Natural killer cell treated with Interleukin-12 subunit alpha and Interleukin-12 subunit beta and Interleukin-15 and Interleukin-18, amount 100 ng/mL, for 72 hours (primary cell): ENCODE data around the gene GALK2. TPM values are rescaled to one million over a fixed set of nuclear protein-coding genes. Genes with fewer than 3 reads are reported as not detected.
A peak's percentile ranks its signal among the peaks of the same experiment; 100 is the strongest.

Experiments used
- ATAC-seq, 2 donors: fragments of 150-1000 bp; cut with Tn5 transposase in 1 of 2; sonication (Bioruptor Pico), chemical (Tn5 transposase) in 1 of 2; 2 replicates each; pipeline ENCODE4 v1.10.0; 2021
- DNase-seq: peaks from one replicate; pipeline ENCODE4 v3.0.0; 2022; ENCODE audit warnings: low spot score
- H3K27ac Mint-ChIP-seq, 2 donors: 1 replicate in 1 of 2; 2 replicates in 1 of 2; pipeline ENCODE4 v1.8.0; 2022; ENCODE audit warnings: mixed read lengths in 2 of 2, mild to moderate bottlenecking in 1 of 2, moderate library complexity in 1 of 2
- H3K27me3 Mint-ChIP-seq, 2 donors: 1 replicate in 1 of 2; 2 replicates in 1 of 2; pipeline ENCODE4 v1.8.0; 2022; ENCODE audit warnings: mixed read lengths in 2 of 2
- H3K36me3 Mint-ChIP-seq: one replicate; pipeline ENCODE4 v1.8.0; 2022; ENCODE audit warnings: mixed read lengths
- H3K4me1 Mint-ChIP-seq, 2 donors: 1 replicate in 1 of 2; 2 replicates in 1 of 2; pipeline ENCODE4 v1.8.0; 2022; ENCODE audit warnings: low read depth in 2 of 2, mixed read lengths in 2 of 2, mild to moderate bottlenecking in 1 of 2
- H3K4me3 Mint-ChIP-seq: one replicate; pipeline ENCODE4 v1.8.0; 2022; ENCODE audit warnings: mixed read lengths
- H3K9me3 Mint-ChIP-seq: 2 replicates; pipeline ENCODE4 v1.8.0; 2022; ENCODE audit warnings: mixed read lengths
- total RNA-seq, 2 donors: library from RNA; stranded (reverse); gene quantifications; one replicate each; pipeline ENCODE4 v1.2.3, GENCODE V29; 2022

The GALK2 gene
- total RNA-seq, 2 donors from 2014 or later: 27.6 to 37.0 TPM

DNA sequence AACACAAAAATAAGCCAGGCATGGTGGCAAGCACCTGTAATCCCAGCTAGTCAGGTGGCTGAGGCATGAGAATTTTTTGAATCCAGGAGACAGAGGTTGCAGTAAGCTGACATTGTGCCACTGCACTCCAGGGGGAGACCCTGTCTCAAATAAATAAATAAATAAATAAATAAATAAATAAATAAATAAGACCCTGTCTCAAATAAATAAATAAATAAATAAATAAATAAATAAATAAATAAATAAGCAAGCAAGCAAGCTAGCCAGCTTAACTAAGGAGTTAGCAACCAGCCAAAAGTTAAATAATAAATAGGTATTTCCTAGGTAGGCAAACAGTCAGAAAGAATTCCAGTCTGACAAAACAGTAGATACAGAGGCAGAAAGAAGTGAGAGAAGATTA, 123.9 kb downstream of the GALK2 start:
- DNase-seq (no peak), ATAC-seq (no peak)
- Mint-ChIP-seq H3K27me3 (no peaks in the 10 kb centered on the region), H3K27ac (no peak overlapping the region), H3K4me1 (peaks cover 9 to 13% of the 10 kb centered on the region in 2 donors), H3K4me3 (no peak overlapping the region), H3K36me3 (peaks cover 28% of the 10 kb centered on the region), H3K9me3 (no peaks in the 10 kb centered on the region)

DNA sequence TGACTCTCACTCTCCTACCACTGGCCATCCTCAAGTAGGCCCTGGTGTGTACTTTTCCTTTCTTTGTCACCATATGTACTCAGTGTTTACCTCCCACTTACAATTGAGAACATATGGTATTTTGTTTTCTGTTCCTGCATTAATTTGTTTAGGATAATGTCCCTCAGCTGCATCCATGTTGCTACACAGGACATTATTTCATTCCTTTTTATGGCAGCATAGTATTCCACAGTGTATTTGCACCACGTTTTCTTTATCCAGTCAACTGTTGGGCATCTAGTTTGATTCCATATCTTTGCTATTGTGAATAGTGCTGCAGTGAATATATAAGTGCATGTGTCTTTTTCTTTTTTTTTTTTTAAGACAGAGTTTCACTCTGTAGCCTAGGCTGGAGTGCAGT, 126.2 kb downstream of the GALK2 start:
- ATAC-seq: no peak
- H3K27me3 Mint-ChIP-seq: no peaks in the 10 kb centered on the region
- peaks cover 37% of the 10 kb centered on the region for H3K36me3 Mint-ChIP-seq
- peak overlapping the region in 1 of 2 donors; percentile 15 for H3K27ac Mint-ChIP-seq
- H3K9me3 Mint-ChIP-seq: no peaks in the 10 kb centered on the region
- no peak overlapping the region for H3K4me3 Mint-ChIP-seq
- no peak for DNase-seq
- H3K4me1 Mint-ChIP-seq: peaks cover 25 to 27% of the 10 kb centered on the region in 2 donors

DNA sequence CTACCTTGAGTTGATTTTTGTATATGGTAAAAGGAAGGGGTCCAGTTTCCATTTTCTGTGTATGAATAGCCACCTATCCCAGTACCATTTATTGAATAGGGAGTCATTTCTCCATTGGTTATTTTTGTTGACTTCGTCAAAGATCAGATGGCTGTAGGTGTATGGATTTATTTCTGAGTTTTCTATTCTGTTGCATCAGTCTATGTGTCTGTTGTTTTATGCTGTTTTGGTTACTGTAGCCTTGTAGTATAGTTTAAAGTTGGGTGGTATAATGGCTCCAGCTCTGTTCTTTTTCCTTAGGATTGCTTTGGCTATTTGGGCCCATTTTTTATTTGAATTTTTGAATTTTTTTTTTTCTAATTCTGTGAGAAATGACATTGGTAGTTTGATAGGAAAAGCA, 127.5 kb downstream of the GALK2 start:
- H3K4me3 Mint-ChIP-seq: no peak overlapping the region
- H3K27me3 Mint-ChIP-seq: no peaks in the 10 kb centered on the region
- H3K9me3 Mint-ChIP-seq: no peaks in the 10 kb centered on the region
- H3K36me3 Mint-ChIP-seq: peaks cover 37% of the 10 kb centered on the region
- peaks cover 25 to 27% of the 10 kb centered on the region in 2 donors for H3K4me1 Mint-ChIP-seq
- no peak for ATAC-seq
- no peak for DNase-seq
- H3K27ac Mint-ChIP-seq: no peak overlapping the region

DNA sequence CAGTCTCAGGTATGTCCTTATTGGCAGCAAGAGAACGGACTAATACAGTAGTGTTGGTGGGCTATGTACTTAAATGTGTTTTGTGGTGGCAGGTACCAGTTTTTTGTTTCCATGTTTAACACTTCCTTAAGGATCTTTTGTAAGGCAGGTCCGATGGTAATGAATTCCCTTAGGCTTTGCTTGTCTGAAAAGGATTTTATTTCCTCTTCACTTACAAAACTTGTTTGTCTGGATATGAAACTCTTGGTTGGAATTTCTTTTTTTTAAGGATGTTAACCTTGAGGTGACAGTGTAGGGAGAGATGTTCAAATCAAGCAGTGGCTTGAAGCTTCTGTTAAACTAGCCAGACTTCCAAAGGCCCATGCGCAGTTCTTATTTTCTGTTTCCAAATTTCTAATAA, 130.8 kb downstream of the GALK2 start:
- H3K36me3 Mint-ChIP-seq: peaks cover 39% of the 10 kb centered on the region
- H3K27me3 Mint-ChIP-seq: no peaks in the 10 kb centered on the region
- no peaks in the 10 kb centered on the region for H3K9me3 Mint-ChIP-seq
- peaks cover 25 to 27% of the 10 kb centered on the region in 2 donors for H3K4me1 Mint-ChIP-seq
- no peak for ATAC-seq
- DNase-seq: no peak
- no peak overlapping the region for H3K4me3 Mint-ChIP-seq
- H3K27ac Mint-ChIP-seq: no peak overlapping the region

DNA sequence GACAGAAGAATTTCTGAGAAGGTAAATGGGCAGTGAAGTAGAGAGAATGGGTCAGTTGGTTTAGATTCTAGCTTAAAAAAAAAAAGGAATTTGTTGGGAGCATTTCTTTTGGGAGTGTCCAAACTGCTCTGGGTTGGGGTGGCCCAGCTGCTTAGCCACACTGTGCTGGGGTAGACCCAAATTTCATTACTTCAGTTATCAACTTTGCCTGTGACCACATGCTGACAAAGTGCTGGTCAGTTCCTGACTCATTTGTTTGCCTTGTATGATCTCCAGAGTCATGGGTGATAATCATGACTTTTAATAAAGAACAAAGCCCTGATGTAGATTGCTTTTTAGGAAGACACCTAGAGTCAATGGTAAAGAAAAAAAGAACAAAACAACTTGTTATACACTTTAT, 131.5 kb downstream of the GALK2 start:
- peaks cover 33% of the 10 kb centered on the region for H3K36me3 Mint-ChIP-seq
- DNase-seq: no peak
- no peaks in the 10 kb centered on the region for H3K9me3 Mint-ChIP-seq
- no peak overlapping the region for H3K27ac Mint-ChIP-seq
- H3K4me1 Mint-ChIP-seq: peaks cover 25 to 27% of the 10 kb centered on the region in 2 donors
- H3K27me3 Mint-ChIP-seq: no peaks in the 10 kb centered on the region
- no peak for ATAC-seq
- H3K4me3 Mint-ChIP-seq: no peak overlapping the region

DNA sequence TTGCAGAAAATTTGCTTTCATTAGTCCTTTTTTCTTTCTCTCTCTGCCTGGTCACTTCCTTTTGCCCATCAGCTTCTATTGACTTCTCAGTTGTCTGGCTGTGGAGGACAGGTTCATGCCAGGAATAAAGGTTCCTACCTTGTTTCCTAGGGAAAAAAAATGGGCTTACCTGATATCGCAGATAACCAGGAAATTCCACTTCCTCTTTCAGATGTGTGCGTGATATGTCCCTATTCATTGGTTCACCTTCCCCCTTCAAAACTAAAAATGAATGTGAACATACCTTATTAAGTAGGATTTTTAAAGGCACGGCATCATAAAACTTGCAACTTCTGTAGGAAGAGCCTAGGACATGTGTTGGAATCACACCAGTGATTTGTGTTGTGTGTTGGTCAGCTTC, 133.0 kb downstream of the GALK2 start:
- Mint-ChIP-seq H3K4me3 (no peak overlapping the region), H3K27me3 (no peaks in the 10 kb centered on the region), H3K27ac (no peak overlapping the region), H3K36me3 (peaks cover 30% of the 10 kb centered on the region), H3K9me3 (no peaks in the 10 kb centered on the region), H3K4me1 (peaks cover 21 to 26% of the 10 kb centered on the region in 2 donors)
- no peak for DNase-seq
- ATAC-seq: no peak

DNA sequence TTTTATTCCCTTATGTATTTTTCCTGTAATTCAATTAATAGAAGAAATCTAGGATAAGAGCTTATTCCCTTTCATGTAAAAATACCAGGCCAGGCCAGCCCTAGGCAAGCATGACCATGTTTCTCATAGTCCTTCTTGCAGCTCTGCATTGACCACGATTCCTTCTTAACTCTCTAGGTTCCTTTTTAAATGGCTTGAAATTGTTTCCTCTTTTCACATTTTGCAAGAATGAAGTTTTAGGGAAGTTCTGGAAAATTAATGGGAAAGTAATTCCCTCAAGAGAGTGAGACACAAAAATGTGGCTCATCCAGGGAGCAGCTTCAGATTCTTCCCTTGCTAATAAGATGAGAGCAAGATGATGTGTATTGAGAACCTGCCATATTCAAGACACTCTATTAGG, 136.5 kb downstream of the GALK2 start:
- no peak overlapping the region for H3K4me3 Mint-ChIP-seq

DNA sequence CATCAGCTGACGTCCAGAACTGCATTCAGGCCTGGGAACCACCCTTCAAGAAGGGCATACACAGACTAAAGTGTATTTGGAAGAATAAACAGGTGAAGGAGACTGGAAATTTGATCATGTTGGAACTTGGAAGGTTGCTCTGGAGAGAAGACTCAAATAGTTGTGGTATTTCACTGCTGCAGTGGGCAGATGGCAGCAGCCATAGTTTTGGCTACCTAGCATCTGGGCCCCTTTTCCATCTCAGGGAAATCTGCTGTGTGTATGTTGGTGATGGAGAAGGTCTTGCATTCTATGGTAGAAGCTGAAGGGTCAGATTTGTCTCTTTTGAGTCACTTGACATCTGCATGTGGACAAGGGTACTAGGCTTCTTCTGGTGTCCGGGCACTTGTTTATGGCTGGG, 138.6 kb downstream of the GALK2 start:
- no peak for ATAC-seq
- H3K4me1 Mint-ChIP-seq: peaks cover 18 to 22% of the 10 kb centered on the region in 2 donors
- no peaks in the 10 kb centered on the region for H3K9me3 Mint-ChIP-seq
- no peaks in the 10 kb centered on the region for H3K27me3 Mint-ChIP-seq
- H3K4me3 Mint-ChIP-seq: no peak overlapping the region
- no peak for DNase-seq
- no peak overlapping the region for H3K27ac Mint-ChIP-seq
- H3K36me3 Mint-ChIP-seq: peaks cover 27% of the 10 kb centered on the region

More for the DNA sequence above, 136.5 kb downstream of the GALK2 start:
- ATAC-seq (no peak), DNase-seq (no peak)
- H3K4me1 Mint-ChIP-seq: peaks cover 12 to 16% of the 10 kb centered on the region in 2 donors
- H3K36me3 Mint-ChIP-seq: peaks cover 27% of the 10 kb centered on the region
- no peaks in the 10 kb centered on the region for H3K27me3 Mint-ChIP-seq
- no peak overlapping the region for H3K27ac Mint-ChIP-seq
- H3K9me3 Mint-ChIP-seq: no peaks in the 10 kb centered on the region

DNA sequence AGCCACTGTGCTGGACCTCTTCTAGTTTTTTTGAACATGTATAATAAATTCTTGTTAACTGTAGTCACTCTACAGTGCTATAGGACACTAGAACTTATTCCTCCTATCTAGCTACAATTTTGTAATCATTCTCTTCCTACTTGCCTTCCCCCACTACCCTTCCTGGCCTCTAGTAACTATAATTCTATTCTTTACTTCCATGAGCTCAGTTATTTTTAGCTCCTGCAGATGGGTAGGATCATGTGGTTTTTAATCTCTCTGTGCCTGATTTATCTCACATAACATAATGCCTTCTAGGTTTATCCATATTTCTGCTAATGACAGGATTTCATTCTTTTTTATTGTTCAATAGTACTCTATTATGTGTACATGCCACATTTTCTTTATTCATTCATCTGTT, 139.8 kb downstream of the GALK2 start:
- Mint-ChIP-seq H3K4me3 (no peak overlapping the region), H3K27me3 (no peaks in the 10 kb centered on the region), H3K36me3 (peaks cover 17% of the 10 kb centered on the region), H3K4me1 (peaks cover 18 to 22% of the 10 kb centered on the region in 2 donors), H3K9me3 (no peaks in the 10 kb centered on the region), H3K27ac (no peak overlapping the region)
- DNase-seq (no peak), ATAC-seq (no peak)

DNA sequence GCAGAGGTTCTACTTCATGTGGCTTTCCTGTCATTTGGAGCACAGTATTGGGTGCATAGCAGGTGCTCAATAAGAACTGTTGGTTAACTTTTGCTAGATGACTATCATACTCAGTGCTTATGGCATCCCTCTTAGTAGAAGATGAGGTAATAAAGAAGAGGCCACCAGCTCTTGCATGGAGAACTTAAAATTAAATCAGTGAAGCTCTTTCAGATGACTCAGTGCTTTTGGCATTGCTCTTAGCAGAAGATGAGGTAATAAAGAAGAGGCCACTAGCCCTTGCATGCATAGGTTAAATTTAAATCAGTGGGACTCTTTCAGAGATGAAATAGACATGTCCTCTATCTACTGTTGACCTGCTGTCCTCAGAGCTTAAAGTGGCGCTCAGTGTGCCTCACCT, 143.6 kb downstream of the GALK2 start:
- peaks cover 5% of the 10 kb centered on the region for H3K9me3 Mint-ChIP-seq

DNA sequence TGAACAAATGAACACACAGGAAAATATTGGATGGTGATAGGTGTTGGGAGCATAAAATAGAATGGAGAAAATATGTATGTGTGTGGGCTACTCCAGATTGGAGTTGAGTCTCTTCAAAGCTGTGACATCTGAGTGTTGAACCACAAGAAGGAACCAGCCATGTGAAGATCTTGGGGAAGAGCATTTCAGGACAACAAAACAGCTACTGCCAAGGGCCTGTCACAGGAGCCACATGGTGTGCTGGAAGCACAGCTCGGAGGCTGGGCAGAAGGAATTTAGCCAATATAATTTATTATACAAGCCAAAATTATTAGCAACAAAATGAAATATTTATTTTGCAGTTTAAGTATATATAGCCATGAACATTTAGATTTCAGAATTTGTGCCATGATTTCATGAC, 144.7 kb downstream of the GALK2 start:
- ATAC-seq: no peak
- no peak overlapping the region for H3K4me3 Mint-ChIP-seq
- no peak for DNase-seq
- H3K4me1 Mint-ChIP-seq: peaks cover 18 to 19% of the 10 kb centered on the region in 2 donors
- H3K9me3 Mint-ChIP-seq: peaks cover 5% of the 10 kb centered on the region
- H3K27me3 Mint-ChIP-seq: no peaks in the 10 kb centered on the region
- peaks cover 12% of the 10 kb centered on the region for H3K36me3 Mint-ChIP-seq
- no peak overlapping the region for H3K27ac Mint-ChIP-seq

More for the DNA sequence above, 143.6 kb downstream of the GALK2 start:
- DNase-seq: no peak
- ATAC-seq: no peak
- Mint-ChIP-seq H3K27ac (no peak overlapping the region), H3K27me3 (no peaks in the 10 kb centered on the region), H3K36me3 (peaks cover 12% of the 10 kb centered on the region), H3K4me1 (peaks cover 18 to 19% of the 10 kb centered on the region in 2 donors), H3K4me3 (no peak overlapping the region)

DNA sequence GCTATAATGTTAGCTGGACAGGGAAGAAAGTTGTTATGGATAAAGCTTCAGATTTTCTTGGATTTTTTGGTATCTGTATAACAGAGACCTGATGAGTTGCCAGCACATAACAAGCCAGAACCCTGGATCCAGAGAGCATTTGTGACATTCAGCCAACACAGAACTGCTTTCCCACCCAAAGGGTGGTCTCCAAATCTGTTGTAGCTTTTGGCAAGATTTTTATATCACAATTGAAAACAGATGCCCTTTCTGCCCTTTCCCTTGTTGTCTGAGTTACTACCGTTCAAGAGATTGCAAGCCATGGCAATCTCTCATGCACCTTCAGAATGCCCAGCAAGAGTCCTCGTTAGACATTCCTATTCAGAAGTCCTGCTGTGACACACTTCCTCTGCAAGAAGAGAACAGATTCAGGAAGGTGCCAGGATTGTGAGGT, 145.4 kb downstream of the GALK2 start:
- no peak for ATAC-seq
- Mint-ChIP-seq H3K4me3 (no peak overlapping the region), H3K36me3 (peaks cover 7% of the 10 kb centered on the region), H3K27ac (no peak overlapping the region), H3K27me3 (no peaks in the 10 kb centered on the region), H3K9me3 (peaks cover 5% of the 10 kb centered on the region), H3K4me1 (peaks cover 17 to 22% of the 10 kb centered on the region in 2 donors)
- DNase-seq: no peak

DNA sequence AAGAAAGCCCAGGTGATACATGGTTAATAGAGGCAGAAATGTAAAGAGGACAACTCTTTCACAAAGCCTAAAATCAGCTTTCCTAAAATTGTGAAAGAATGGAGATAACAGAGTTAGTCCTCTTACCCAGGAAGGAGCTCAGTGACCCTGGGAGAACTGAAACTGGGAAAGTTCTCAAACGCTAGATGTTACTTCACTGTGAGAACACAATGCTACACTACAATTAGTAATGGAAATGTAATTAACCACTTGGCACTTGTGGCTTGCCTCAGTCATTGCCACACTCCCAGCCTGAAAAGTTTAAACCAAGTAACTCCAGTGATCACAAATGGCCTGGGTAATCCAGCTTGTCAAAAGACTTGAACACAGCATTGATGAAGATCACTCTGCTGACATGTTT, 150.3 kb downstream of the GALK2 start:
- no peak overlapping the region for H3K4me3 Mint-ChIP-seq
- no peaks in the 10 kb centered on the region for H3K27me3 Mint-ChIP-seq
- H3K9me3 Mint-ChIP-seq: peaks cover 5% of the 10 kb centered on the region
- no peak for DNase-seq
- H3K36me3 Mint-ChIP-seq: peaks cover 12% of the 10 kb centered on the region
- no peak overlapping the region for H3K27ac Mint-ChIP-seq
- H3K4me1 Mint-ChIP-seq: peaks cover 14 to 17% of the 10 kb centered on the region in 2 donors
- no peak for ATAC-seq

DNA sequence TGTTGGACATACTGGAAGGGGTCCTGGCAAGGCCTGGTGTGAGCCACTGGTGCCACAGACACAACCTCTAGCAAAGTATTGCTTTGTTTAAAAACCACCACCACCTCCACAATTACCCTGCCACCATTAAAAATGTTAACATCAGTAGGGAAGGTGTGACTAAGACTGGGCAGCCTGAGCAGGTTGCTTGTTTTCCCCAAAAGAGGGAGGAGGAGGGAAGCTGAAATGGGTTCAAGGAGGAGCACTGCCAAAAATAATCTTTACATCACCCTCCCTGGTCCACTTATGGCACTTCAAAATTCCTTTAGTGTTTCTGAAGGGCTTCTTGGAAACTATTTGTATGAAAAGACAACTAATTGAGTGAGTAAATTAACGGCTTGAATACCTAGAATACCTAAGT, 153.2 kb downstream of the GALK2 start:
- H3K4me1 Mint-ChIP-seq: peaks cover 13 to 14% of the 10 kb centered on the region in 2 donors
- ATAC-seq: no peak

DNA sequence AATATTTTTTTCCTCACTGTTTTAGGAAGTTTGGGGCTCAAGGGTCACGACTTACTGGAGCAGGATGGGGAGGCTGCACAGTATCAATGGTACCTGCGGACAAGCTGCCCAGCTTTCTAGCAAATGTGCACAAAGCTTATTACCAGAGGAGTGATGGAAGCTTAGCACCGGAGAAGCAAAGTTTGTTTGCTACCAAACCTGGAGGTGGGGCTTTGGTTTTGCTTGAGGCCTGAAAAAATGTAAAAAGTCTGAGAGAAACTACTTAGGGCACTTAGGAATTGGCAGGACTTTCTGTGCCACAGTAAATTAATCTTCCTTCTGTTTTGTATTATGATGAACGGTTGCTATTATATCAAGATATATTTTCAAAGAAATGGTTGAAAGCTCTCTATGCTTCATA, 157.9 kb downstream of the GALK2 start:
- H3K27ac Mint-ChIP-seq: no peak overlapping the region
- ATAC-seq: no peak
- DNase-seq: no peak
- no peaks in the 10 kb centered on the region for H3K4me1 Mint-ChIP-seq
- H3K4me3 Mint-ChIP-seq: no peak overlapping the region
- H3K36me3 Mint-ChIP-seq: no peaks in the 10 kb centered on the region
- no peaks in the 10 kb centered on the region for H3K27me3 Mint-ChIP-seq
- no peaks in the 10 kb centered on the region for H3K9me3 Mint-ChIP-seq

More for the DNA sequence above, 153.2 kb downstream of the GALK2 start:
- Mint-ChIP-seq H3K27ac (no peak overlapping the region), H3K27me3 (no peaks in the 10 kb centered on the region), H3K4me3 (no peak overlapping the region), H3K36me3 (peaks cover 12% of the 10 kb centered on the region), H3K9me3 (no peaks in the 10 kb centered on the region)
- no peak for DNase-seq
